ENCODE measurements around the gene CADM2.
A peak's percentile ranks its signal among the peaks of the same experiment; 100 is the strongest.
"Not testable (repeated sequence)": the region's sequence is repeated elsewhere in the genome, so short reads cannot be mapped to it uniquely, and the experiment has no call there.

The CADM2 gene

DNA sequence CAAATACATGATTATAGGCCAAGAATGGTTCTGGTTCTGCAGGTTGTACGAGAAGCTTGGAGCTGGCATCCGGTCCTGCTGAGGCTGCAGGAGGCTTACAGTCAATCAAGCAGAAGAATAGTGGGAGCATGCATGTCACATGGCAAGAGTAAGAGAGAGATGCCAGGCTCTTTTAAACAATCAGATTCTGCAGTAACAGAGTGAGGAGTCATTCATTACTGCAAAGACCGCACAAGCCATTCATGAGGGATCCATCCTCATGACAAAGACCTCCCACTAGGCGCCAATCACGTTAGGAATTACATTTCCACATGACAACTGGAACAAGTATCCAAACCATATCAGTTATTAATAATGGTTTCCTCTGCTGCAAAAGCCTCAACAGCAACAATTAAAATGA is 536.8 kb downstream of the CADM2 start:
- DNase-seq: no peak

DNA sequence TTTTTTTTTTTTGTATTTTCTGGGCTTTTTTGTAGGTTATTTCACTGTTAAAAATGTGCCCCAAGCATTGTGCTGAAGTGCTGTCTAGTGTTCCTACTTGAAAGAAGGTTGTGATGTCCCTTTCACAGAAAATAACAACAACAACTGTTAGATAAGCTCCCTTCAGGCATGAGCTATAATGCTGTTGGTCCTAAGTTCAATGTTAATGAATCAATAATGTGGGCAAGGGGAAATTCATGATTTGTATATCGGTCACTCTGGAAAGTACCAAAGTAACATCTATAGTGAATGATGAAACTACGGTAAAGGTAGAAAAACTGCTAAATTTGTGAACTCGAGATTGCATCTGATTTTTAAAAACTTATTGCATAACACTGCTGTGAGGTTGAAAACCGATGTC is 539.4 kb downstream of the CADM2 start:
- DNase-seq: no peak

DNA sequence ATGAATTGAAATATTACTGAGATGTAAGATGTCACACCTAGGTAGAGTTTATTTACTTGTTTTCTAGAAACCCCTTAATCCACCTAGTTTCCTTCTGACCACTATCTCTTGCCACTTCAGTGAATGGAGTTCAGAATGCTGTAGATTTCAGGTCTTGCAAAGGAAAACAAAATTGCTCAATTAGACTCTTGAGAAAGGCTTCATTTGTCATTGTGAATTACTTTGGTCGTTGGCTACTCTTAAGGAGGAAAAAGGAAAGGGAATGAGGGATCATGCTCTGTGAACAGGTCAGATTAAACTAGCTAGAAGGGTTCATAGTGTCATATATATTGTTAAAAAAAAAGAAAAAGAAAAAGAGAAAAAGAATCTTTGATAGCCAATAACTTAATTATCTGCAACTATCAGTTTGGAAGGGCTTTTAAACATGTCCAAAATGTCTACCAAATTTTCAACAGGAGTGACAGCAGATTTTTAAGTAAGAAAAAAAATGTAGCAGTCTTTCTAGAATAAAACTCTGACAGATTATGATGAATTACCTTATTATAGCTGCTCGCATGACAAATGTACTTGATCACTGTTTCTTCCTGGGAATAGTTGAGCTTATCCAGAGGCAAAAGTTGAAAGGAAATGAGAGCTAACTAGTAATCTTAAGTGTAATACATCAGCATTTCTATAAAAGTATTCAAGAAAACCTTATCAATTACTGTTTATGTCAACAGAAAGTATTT is 543.5 kb downstream of the CADM2 start:
- no peak for DNase-seq

DNA sequence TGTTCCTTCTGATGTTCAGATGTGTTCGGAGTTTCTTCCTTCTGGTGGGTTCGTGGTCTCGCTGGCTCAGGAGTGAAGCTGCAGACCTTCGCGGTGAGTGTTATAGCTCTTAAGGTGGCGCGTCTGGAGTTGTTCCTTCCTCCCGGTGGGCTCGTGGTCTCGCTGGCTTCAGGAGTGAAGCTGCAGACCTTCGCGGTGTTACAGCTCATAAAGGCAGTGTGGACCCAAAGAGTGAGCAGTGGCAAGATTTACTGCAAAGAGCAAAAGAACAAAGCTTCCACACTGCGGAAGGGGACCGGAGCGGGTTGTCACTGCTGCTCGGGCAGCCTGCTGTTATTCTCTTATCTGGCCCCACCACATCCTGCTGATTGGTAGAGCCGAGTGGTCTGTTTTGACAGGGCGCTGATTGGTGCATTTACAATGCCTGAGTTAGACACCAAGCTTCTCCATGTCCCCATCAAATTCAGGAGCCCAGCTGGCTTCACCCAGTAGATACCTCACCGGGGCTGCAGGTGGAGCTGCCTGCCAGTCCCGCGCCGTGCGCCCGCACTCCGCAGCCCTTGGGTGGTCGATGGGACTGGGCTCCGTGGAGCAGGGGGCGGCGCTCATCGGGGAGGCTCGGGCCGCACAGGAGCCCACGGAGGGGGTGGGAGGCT is 545.5 kb downstream of the CADM2 start:
- DNase-seq: not testable (repeated sequence)

DNA sequence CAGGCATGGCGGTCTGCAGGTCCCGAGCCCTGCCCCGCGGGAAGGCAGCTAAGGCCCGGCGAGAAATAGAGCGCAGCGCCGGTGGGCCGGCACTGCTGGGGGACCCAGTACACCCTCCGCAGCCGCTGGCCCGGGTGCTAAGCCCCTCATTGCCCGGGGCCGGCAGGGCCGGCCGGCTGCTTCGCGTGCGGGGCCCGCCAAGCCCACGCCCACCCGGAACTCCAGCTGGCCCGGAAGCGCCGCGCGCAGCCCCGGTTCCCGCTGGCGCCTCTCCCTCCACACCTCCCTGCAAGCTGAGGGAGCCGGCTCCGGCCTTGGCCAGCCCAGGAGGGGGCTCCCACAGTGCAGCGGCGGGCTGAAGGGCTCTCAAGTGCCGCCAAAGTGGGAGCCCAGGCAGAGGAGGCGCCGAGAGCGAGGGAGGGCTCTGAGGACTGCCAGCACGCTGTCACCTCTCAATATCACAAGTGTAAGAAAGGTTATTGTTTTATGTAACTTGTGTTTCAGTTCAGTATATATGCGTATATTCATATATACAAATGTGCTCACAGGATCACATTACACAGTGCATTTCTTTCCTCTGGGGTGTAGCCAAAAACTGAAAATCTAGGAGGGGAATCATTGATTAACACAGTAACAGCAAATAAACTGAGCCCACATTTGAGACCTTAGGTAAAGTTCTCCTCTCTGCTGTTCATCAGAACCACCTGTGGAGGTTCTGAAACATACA is 546.2 kb downstream of the CADM2 start:
- DNase-seq: not testable (repeated sequence)

DNA sequence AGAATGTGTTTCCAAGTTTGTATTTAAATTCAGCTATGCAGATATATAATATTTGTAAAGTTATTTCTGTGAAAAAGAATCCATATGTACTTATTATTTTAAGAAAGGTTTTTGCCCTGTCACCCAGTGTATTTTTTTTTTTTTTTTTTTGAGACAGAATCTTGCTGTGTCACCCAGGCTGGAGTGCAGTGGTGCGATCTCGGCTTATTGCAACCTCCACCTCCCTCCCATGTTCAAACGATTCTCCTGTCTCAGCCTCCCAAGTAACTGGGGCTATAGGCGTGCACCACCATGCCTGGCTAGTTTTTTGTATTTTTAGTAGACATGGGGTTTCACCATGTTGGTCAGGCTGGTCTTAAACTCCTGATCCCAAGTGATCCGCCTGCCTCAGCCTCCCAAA is 548.3 kb downstream of the CADM2 start:
- DNase-seq: not testable (repeated sequence)

DNA sequence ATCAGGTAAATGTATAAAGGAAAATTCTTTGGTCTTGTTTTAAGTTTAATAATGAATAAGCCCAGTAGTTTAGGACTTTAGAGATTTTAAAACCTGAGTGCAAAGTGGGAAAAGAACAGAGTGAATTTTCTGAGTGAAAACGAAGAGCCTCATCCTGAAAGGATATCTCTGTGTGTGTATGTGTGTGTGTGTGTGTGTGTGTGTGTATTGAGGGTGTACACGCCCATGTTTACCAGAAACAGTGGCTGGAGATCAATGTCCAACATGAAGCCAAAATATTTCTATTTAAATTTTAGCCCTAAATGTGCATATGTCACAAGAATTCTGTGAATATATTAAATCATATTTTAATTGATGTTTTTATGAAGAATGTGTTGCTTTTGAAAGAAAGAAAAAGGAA is 549.9 kb downstream of the CADM2 start:
- DNase-seq: no peak

DNA sequence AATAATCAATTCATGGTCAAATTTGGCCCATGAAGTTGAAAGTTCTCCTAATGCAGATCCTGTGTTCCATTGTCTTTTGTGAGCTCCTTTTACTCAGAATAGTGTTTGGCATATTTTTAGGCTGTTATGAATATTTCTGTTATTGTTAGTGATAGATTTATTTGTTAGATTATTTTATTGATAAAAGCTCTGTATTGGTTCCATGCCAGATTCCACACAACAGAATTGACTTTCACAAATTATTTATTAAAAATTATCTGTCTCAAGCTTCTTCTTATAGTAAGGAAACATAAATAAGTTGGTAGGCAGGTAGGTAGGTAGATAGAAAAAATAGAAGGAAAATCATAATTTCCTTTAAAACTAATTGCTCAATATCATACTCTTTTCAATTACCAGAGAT is 557.4 kb downstream of the CADM2 start:
- no peak for DNase-seq

DNA sequence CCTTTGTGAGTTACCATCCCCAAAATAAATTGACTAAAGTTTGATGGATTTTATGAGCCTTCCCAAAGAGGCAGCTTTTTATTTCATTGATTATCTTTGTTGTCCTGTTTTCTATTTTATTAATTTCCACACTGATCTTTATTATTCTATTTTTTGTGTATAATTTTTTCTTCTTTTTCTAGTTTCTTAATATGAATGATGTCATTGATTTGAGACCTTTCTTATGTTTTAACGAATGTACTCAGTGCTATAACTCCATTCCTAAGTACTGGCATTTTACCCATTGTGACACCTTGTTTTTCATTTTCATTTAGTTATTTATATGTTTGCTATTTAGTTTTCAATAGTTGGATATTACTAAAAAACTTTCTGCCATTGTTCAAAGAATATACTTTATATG is 565.3 kb downstream of the CADM2 start:
- DNase-seq: no peak

DNA sequence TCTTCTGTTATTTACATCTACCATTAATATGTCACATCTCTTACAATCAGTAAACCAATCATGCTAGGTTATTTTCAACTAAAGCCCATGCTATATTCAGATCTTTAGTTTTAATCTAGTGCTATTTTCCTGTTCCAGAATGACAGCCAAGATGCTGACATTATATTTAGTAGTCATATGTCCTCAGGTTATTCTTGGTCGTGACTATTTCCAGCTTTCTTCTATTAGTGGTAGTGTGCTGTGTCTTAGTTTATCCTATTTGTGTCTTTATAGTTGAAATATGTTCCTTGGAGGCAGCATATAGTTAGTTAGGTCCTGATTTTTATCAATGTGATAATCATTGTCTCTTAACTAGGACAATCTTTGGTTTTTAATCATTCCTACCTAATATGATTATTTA is 566.5 kb downstream of the CADM2 start:
- no peak for DNase-seq

DNA sequence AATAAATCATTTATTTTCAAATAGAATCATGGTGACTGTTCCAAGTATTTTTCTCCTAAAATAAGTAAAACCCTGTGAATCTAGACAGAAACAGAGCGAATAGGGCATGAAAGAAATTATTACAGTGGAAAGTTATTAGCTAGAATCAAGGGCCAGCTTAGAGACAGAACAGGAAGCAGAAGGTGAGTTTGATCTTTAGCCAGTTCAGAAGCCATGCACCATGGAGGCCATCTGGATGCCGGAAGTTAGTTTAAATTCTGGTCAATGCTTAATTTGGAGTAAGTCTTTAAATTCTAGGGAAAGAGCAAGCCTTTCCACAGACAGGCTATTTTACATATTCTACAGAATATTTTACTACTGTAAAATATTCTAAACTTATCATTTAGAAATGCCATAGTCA is 574.8 kb downstream of the CADM2 start:
- no peak for DNase-seq

DNA sequence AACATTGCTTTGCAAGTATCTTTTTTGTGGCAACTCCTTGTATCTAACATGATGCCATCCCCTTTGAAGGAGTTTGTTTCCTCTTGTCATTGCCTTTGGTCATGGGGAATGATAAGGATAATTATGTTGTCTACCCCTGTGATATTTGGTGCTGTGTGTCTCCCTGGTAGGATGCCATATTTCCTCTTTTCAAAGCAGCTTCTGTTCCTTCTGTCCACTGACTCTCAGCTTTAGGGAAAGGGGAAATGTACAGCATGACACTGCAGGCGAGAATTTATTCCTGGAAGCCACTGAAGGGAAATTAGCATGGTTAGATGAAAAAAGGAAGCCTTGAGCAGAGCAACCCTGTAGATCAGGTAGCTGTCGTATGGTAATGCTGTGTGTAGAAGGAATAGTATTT is 576.7 kb downstream of the CADM2 start:
- no peak for DNase-seq

DNA sequence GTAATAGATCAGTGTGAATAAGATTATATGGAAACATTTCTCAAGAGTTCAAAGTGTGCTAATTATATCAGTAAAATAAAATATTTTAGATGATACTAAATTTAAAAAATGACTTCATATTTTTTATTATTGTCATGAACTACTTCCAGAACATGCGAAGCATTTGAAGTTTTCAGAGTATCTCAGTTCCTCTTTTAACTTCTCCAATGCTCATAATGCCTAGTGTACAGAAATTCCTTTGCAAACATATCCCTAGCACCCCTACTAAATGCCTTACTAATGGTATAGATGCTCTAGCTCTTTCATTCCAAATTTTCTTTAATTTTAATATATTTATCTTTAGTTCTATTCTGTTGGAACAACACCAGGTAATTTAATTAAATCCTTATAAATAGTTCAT is 580.4 kb downstream of the CADM2 start:
- DNase-seq: no peak

DNA sequence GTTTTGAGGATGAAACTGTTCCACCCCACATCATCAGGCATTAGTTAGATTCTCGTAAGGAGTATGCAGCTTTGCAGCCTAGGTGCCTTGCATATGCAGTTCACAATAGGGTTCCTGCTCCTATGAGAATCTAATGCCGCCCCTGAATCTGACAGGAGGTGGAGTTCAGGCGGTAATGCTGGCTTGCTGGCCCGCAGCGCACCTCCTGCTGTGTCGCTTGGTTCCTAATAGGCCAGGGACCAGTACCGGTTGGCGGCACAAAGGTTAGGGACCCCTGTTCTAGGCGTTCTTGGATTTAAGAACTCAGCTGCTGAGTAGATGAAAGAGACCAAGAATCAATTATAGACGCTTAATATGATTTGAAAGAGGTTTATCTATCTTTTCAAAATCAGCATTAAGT is 595.4 kb downstream of the CADM2 start:
- no peak for DNase-seq

DNA sequence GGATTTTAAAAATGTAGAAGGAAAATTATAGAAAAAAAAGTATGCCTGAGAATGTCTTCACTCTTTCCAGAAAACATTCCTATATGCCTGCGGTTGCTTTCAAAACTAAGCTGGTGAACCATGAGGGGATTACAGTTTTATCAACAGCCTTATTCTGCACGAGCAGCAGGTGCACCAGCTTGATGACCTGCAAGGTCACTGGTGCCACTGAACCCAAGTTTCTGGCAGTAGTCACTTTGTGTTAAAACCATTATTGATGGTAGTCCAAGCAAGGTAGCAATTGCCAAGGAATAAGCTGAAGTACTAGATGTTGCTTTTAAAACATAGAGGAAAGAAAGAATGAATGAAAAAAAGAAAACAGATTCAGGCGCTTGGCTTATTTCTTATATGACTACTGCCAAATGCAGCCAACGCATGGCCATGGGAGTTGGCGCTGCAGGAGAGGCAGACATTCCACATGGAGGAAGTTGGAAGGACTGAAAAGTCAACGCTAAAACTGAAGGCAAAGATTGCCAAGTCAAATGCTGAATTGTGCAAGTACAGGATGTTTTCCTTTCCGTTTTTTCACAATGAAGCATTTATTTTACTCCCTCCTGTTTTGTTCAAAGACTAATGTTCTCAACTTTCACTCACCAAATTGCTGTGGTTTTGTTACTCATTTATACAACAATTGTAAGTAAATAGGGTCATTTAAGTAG is 601.4 kb downstream of the CADM2 start:
- peak; percentile 63 for DNase-seq

DNA sequence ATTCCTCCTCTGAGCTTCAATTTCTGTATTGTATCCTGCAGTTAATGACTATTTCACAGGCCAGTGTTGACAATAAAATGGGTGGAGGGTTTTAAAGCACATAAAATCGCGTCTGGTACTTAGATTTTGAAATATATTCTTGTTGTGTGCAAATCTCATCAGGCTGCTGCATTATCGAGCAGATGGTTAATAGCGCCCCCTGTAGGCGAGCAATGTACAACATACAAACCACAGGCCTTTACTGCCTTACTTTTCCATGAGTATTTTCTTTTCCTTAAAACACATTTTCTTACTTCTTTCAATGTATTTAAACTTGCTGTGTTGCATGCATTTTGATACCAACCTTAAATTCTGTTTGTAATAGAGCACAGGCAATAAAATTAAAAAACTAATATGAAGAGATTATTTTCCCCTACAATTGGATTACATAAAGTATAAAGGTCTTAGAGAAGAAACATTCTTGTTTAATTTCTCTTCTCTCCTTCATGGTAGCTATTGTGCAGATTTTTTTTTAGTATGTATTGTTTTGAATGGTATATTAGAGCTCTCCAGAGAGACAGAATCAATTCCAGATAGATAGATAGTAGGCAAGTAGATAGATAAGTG is 608.4 kb downstream of the CADM2 start:
- DNase-seq: no peak

DNA sequence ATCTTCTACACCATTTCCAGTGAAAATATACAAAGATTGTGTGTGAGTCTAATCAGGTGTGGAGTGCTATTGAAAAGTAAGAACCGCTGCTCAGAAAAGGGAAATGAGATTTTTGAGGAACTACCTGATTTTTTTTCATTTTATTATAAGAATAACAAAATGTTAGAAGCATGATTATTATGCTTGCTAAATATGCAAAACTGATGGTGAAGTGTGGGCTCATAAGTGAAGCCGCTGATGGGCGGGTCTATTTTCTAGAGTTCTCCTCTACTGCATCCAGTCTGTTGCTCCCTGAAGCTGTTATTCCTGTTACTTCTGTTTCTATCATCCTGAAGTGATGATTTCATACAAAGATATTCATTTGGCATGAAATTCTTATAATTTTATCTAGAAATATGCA is 612.0 kb downstream of the CADM2 start:
- DNase-seq: no peak

DNA sequence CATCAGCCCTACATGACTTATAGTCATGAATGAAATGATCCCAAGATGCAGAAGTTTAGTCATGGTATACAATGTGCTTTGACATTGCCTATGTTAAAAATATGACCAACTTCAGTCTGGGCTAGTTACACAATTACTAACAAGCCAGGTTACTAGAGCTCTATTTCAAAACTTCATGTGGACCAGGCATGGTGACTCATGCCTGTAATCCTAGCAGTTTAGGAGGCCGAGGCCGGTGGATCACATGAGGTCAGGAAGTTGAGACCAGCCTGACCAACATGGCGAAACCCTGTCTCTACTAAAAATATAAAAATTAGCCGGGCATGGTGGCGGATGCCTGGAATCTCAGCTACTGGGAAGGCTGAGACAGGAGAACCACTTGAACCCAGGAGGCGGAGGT is 613.0 kb downstream of the CADM2 start:
- no peak for DNase-seq

DNA sequence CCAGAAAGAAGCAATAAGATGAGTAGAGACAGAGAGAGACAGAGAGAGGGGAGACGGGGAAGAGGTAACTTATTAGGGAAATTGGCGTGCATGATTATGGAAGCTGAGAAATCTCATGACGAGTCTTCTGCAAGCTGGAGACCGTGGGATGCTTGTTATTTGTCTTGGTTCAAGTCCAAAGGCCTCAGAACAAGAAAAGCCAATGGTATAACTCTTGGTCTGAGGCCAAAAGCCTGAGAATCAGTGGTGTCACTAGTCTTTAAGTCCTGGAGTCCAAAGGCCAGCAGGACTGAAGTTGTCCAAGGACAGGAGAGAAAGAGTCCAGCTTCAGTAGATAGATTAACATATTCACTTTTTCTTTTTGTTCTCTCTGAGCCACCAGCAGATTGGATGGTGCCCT is 613.6 kb downstream of the CADM2 start:
- DNase-seq: no peak

DNA sequence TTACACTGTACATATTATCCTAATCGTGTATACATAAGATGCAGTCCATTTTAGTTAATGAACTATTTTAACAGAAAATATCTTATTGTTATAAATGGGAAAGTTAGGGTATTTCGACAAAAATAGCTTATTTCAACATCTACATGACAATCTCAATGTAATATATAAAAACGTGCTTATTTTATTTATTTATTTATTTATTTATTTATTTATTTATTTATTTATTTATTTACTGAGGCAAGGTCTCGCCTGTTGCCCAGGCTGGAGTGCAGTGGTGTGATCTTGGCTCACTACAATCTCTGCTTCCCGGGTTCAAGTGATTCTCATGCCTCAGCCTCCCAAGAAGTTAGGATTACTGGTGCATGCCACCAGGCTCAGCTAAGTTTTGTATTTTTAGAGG is 614.2 kb downstream of the CADM2 start:
- no peak for DNase-seq

DNA sequence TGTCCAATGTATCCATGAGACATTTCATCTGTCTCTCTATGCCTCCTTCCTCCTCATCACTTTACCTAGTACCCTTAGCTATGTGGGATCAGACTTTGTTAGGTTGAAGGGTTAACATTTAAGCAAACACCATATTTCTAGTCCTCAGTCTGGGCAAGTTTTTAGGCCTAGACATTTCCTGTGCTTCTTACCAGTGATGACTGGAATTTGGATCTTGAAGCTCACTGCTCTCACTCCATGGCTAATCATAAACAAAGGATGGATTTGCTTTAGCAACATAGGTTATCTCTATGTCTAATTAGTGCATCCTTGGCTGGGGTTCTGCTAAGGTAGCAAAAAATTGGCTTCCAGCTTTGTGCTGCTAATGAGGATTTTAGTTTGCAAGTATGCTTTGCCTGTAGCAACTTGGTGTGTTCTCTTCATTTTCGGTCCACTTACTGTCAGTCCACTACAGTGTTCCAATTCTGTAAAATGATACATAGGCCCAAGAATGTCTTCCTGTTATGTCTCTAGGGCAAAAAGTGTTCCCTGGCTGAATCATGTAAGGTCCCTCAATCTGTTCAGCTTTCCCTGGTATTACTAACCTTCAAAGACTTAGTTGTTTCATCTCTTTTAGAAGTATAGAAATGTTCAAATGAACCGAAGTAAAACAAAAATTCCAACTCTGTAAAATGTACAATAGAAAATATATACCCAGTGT is 615.4 kb downstream of the CADM2 start:
- DNase-seq: no peak

DNA sequence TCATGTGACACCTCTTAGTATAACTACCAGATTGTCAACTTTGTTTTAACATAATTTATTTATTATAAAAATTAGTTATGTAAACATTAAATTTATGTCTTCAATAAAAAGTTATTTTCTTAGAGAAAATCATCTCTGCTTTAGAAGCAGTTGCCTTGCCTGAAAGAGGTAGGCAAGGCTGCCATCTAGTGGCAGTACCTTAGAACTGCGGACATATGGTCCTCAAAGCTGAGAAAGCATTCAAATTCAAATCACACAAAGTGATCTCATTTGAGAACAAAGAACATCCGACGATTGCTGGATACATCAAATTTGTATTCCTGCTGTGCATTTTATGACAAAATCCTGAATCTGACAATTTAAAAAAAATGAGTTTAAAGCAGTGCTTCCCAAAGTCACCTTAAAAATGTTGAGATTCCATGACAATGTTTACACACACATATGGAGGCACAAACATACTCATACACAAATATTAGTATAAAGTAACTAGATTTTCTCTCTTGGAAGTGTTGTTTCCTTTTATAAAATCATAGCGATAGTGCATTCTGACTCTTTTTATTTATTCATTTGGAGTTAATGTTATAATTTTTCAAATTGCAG is 617.4 kb downstream of the CADM2 start:
- peak; percentile 51 for DNase-seq

Measured in right hindlimb (tissue), 1 donor.